ENCODE data around the gene GJA9.

GJA9 gene

DNA sequence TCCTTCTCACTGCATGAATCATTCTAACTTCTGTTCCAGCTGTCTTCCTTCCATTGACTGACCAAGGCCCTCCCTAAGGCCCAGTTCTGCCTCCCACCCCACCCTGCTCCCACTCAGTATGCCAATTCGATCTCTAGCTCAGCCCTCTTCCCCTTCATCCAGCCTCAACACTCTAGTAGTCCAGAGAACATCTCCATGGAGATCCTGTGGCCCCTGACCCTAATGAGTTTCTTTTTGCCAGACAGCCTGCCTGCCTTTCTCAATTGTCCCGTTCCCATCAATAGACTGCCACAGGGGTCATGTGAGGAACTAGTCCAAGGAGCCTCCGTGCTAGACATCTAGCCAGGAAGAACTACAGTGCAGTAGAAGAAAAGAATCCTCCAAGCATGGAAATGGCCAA is 48.2 kb downstream of the GJA9 start:
- no peak for DNase-seq (ENCODE audit: low read depth)
- H3K4me3 ChIP-seq (ENCODE audit: low read depth, low read length) = no peak overlapping the region
- TF ChIP-seq POLR2A (IDR thresholded peaks at IDR 0.05; ENCODE audit: extremely low read depth, insufficient read length) = no peak
- TF ChIP-seq, protein P1, sequence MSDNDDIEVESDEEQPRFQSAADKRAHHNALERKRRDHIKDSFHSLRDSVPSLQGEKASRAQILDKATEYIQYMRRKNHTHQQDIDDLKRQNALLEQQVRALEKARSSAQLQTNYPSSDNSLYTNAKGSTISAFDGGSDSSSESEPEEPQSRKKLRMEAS (IDR thresholded peaks at IDR 0.05; ENCODE audit: low read depth, low read length) = no peak
- TF ChIP-seq, protein P2, sequence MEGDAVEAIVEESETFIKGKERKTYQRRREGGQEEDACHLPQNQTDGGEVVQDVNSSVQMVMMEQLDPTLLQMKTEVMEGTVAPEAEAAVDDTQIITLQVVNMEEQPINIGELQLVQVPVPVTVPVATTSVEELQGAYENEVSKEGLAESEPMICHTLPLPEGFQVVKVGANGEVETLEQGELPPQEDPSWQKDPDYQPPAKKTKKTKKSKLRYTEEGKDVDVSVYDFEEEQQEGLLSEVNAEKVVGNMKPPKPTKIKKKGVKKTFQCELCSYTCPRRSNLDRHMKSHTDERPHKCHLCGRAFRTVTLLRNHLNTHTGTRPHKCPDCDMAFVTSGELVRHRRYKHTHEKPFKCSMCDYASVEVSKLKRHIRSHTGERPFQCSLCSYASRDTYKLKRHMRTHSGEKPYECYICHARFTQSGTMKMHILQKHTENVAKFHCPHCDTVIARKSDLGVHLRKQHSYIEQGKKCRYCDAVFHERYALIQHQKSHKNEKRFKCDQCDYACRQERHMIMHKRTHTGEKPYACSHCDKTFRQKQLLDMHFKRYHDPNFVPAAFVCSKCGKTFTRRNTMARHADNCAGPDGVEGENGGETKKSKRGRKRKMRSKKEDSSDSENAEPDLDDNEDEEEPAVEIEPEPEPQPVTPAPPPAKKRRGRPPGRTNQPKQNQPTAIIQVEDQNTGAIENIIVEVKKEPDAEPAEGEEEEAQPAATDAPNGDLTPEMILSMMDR (IDR thresholded peaks at IDR 0.05; ENCODE audit: low read depth, low read length) = no peak
- no peak for TF ChIP-seq MYC (IDR thresholded peaks at IDR 0.05; ENCODE audit: low read depth, low read length)

DNA sequence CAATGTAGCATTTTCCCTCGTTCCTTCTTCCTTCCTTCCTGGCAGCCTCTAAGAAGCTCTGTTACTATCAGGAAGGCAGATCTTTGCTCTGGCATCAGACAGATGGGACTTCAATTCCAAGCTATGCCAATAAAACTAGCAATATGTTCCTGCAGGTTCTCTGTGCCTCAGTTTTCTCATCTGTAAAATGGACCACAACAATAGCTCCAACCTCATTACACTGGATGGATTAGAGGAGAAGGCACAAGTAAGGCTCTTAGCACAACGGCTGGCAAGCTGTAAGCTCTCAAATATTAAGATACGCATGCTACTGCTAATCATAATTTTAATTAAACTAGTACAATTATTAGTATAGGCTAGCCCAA is 49.0 kb downstream of the GJA9 start:
- no peak for DNase-seq (ENCODE audit: low read depth)
- TF ChIP-seq, protein P1 (IDR thresholded peaks at IDR 0.05; ENCODE audit: low read depth, low read length) = no peak
- TF ChIP-seq POLR2A (IDR thresholded peaks at IDR 0.05; ENCODE audit: extremely low read depth, insufficient read length) (no peak), MYC (IDR thresholded peaks at IDR 0.05; ENCODE audit: low read depth, low read length) (no peak)
- TF ChIP-seq, protein P2 (IDR thresholded peaks at IDR 0.05; ENCODE audit: low read depth, low read length) = no peak
- H3K4me3 ChIP-seq (ENCODE audit: low read depth, low read length) = no peak overlapping the region

DNA sequence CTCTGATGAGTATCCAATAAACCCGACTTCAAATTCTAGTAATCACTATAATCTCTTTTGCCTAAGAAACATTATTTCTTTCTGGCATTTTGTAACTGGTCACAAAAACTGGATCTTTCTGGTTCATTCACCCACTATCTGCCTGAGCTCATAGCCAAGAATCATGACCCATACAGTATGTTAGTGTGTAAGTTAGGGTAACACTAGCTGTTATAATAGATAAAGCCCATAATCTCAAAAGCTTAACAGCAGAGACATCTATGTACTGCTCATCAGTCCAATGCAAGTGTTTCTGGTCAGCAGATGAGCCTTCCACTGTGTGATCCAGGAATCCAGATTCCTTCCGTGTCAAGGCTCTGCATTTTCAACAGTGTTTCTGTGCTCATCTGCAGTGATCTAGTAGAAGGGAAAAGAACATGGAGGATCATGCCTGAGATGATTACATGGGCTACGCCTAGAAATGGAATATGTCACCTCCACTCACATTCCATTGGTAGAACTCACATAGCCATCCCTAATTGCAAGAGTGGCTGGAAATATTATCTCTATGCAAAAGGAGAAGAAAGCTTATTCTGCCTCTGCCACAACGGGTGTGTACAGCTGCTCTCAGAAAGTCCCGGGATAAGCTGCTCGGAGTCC is 49.5 kb downstream of the GJA9 start:
- no peak for TF ChIP-seq MYC (IDR thresholded peaks at IDR 0.05; ENCODE audit: low read depth, low read length)
- TF ChIP-seq, protein P2 (IDR thresholded peaks at IDR 0.05; ENCODE audit: low read depth, low read length) = no peak
- H3K4me3 ChIP-seq (ENCODE audit: low read depth, low read length) = no peak overlapping the region
- no peak for DNase-seq (ENCODE audit: low read depth)

DNA sequence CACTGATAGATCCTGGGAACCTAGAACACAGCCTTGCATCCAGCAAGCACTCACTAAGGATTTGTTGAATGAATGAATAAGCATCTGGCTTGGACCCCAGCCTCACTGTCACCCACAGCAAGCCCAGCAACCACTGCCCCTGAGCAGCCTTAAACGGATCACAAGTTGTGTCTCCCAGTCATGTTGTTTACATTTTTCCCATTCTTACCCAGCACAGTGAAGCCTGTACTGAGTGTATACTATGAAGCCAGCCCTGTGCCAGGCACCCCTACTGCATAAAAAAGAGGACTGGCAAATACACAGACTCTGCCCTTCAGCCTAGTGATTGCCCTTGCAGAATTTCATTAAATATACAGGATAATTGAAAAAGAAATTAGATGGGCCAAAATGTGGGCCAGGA is 52.0 kb downstream of the GJA9 start:
- no peak for TF ChIP-seq POLR2A (IDR thresholded peaks at IDR 0.05; ENCODE audit: extremely low read depth, insufficient read length)
- TF ChIP-seq, protein P1 (IDR thresholded peaks at IDR 0.05; ENCODE audit: low read depth, low read length) = no peak
- TF ChIP-seq, protein P2 (IDR thresholded peaks at IDR 0.05; ENCODE audit: low read depth, low read length) = no peak
- TF ChIP-seq MYC (IDR thresholded peaks at IDR 0.05; ENCODE audit: low read depth, low read length) = no peak
- DNase-seq (ENCODE audit: low read depth) = no peak
- H3K4me3 ChIP-seq (ENCODE audit: low read depth, low read length) = no peak overlapping the region

DNA sequence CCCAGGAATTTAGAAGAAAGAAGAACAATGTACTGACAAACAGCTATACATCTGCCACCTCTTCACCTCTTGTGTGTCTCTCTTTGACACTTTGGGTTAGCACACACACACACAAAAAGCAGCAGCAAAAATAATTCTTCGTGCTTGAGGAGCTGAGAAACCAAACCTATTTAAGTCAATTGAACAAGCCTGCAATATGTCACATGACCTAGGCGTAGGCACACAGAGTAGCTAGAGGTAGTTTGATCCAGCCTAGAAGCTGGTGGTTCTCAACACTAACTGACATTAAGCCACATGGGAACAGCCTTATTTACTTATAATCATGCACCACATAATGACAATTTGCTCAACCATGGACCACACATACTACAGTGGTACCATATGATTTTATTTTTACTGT is 54.1 kb downstream of the GJA9 start:
- TF ChIP-seq, protein P2 (IDR thresholded peaks at IDR 0.05; ENCODE audit: low read depth, low read length) = no peak
- TF ChIP-seq MYC (IDR thresholded peaks at IDR 0.05; ENCODE audit: low read depth, low read length) (no peak), POLR2A (IDR thresholded peaks at IDR 0.05; ENCODE audit: extremely low read depth, insufficient read length) (no peak)
- TF ChIP-seq, protein P1 (IDR thresholded peaks at IDR 0.05; ENCODE audit: low read depth, low read length) = no peak
- no peak for DNase-seq (ENCODE audit: low read depth)

DNA sequence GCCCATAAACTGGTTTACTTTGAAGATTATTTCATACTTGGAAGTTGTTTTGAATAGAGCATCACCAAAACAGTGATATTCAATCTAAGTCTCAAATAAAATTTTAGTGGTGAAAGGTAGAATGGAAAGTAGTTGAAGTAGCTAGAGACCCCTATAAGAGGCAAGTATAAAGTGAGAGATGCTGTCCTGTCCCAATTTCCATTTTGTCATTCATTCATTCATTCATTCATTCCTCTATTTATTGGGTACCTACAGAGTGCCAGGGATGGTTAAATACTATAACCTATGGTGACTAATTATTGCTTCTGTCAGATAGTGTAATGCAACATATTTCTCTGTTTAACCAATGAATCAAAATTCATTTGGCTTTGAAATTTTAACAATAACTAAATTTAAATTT is 54.5 kb downstream of the GJA9 start:
- TF ChIP-seq, protein P2 (IDR thresholded peaks at IDR 0.05; ENCODE audit: low read depth, low read length) = no peak
- TF ChIP-seq POLR2A (IDR thresholded peaks at IDR 0.05; ENCODE audit: extremely low read depth, insufficient read length) (no peak), MYC (IDR thresholded peaks at IDR 0.05; ENCODE audit: low read depth, low read length) (no peak)
- TF ChIP-seq, protein P1 (IDR thresholded peaks at IDR 0.05; ENCODE audit: low read depth, low read length) = no peak
- DNase-seq (ENCODE audit: low read depth) = no peak
- H3K4me3 ChIP-seq (ENCODE audit: low read depth, low read length) = no peak overlapping the region

More for the DNA sequence above, 54.1 kb downstream of the GJA9 start:
- no peak overlapping the region for H3K4me3 ChIP-seq (ENCODE audit: low read depth, low read length)

All from NB4 (cell line).